GM18526 (cell line): ENCODE measurements around the gene EXD3.

Experiments
- POLR2A ChIP-seq: IDR thresholded peaks from 3 replicates; pipeline ENCODE4 v1.6.1; 2011; ENCODE audit not compliant: insufficient read length; ENCODE audit errors: extremely low read depth

EXD3 gene

DNA sequence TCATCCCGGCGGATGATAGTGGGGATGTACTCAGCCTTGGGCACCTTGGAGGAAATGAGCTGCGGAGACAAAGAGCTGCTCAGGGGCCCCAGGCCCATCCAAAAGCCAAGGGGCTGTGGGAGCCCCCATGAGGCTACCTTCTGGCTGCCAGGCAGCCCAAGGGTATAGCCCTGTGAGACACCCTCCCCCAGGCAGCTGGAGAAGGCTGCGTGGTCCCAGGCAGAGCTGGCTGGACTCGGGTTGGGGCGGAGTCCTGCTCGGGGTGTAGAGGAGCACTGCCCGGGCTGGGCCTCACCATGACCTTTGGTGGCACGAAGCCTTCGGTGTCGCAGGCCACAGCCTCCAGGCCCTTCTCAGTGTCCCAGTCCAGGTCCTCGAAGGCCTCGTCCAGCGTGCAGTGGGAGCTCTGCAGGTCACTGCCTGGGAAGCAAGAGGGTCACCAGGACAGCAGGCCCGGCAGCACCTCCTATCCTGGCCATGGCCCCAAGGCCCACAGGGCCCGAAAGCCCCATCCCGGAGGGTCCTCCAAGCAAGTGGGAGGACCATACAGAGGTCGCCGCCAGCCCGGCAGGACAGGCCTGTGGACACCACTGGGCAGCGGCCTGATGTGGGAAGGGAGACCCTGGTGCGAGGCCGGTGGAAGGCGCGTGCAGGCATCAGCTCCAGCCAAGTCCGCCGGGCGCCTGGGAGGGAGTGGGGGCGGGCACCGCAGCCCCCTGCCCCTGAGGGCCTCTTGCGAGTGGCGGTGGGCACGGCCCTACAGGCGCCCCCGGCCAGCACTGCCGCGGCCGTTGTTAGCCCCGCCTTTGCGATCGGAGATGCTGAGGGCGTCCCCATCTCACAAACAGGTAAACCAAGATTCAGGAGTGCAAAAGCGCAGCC, 30.0 kb upstream of the EXD3 start:
- no peak for TF ChIP-seq POLR2A

DNA sequence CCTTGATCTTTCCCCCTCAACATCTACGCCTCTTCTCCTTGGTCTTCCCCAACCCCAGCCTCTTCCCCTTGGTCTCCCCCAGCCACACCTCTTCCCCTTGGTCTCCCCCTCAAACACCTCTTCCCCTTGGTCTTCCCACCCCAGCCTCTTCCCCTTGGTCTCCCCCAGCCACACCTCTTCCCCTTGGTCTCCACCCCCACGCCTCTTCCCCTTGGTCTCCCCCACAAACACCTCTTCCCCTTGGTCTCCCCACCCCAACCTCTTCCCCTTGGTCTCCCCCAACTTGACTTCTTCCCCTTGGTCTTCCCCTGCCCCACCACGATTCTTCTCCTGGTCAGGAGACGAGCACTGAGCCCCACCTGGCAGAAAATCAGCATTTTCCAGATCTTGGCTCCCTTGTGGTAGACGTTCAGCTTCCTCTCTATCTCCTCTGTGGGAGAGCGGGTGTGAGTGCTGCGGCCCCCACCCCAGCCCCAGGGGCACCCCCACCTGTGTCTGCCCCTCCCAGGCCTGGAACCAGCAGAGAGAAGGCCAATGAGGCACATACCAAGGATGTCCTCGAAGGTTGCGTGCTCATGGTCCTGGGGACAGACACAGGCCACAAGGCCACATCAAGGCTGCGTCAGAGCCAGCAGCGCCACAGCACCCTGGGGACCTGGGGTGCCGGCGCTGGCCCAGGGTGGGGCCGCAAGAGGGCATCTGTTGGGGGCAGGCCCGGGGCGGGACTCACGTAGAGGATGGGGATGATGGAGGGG, 29.2 kb upstream of the EXD3 start:
- TF ChIP-seq POLR2A: no peak

DNA sequence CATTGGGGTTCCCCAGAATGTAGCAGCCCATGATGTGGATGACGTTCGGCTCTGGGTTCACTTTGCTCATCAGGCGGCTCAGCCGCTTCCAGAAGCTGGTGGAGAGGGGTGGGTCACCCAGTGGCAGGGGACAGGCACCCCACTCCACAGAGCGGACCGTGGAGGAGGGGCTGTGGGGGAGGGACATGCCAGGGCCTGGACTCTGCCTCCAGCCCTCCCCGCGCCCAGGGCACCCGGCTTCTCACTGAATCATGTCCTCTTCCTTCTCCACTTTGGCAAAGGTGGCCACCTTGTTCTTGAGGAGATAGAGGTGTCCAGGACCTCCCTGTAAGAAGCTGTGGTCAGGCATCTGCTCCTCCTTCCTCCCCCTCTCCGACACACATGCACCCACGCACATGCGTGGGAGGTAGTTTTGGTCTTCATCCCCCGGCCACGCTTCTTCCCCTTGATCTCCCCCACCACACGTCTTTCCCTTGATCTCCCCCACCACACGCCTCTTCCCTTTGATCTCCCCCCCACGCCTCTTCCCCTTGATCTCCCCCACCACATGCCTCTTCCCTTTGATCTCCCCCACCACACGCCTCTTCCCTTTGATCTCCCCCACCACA, 27.1 kb upstream of the EXD3 start:
- TF ChIP-seq POLR2A: no peak

DNA sequence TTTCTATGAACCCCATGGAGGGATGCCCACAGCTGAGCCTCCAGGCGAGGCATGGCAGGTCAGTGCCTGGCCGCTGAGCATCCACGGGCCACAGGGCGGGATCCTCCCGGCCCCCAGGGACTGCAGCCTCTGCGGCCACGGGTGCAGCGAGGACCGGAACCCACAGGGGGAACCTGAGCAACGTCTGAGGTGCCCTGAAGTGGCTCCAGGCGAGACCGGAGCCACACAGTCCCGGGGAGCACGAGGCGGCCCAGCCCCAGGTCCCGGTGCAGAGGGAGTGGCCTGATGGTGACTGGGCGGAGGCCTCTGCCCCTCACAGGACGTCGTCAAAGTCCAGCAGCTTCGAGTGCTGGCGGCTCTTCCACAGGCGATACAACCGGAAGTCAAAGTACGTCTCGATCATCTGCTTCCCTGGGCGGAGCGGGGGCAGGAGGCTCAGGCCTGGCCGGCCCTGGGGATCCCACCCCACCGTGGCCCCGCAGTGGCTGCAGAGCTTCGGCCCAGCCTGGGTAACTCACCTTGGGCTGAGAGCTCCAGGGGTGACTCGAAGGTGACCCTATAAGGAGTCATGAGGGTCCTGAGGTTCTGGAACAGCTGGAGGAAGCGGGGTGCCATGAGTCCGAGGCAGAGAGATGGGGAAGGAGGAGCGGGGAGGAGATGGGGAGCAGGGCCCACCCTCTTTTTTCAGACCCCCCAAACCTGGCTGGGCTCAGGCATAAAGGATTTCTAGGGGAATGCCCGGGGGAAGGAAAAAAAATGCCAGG, 26.3 kb upstream of the EXD3 start:
- TF ChIP-seq POLR2A: no peak

DNA sequence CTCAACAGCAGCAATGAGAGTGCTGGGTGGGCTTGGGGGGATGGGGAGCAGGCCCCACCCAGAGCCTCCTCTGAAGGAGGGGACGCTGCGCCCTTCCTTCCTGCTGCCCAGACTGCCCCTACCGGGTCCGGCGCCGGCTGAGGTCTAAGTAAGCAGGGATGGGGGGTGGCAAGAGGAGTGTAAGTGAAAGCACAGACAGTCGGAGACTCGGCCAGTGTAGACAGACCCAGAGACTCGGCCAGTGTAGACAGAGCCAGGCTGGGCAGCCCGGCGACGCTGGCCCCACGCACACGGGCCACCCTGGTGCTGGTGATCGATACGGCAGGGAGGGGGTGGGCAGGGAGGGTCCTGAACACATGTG, 25.6 kb upstream of the EXD3 start:
- no peak for TF ChIP-seq POLR2A

DNA sequence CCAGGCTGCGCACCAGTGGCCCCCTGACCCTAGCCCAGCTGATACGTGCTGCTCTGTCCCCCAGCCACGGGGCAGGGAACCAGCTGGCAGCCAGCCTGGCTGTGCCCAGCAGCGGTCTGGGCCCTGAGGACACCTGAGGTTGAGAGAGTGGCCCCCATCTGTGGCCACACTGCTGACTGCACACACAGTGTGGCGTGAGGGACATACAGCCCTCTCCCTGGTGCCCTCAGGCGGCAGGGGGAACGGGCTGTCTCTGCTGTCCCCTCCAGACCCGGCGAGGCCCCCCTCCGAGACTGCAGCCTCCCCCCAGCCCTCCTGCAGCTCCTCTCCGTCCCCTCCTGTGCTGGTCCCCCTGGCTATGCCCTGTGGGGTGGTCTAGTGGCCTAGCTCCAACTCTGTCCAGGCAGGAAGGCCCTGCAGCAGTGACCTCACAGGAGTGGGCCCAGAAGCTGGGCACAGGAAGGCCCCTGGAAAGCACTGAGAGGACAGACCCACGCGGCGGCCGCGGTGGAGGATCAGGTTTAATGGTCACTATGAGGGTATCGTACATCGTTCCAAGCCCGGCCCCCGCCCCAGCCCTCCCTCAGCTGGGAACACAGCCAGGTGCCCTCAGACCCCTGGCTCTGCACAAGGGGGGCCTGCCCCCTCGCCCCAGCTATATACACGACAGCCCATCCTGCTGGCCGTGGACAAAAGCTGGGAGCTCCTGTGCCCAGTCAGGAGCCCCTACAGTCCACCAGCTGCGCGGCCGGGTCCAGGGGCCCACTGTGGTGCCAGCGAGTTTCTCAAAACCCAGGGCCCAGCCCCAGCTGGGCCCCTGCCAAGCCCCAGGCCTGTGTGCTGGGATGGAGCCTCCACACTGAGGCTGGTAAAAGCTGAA, 25.0 kb upstream of the EXD3 start:
- no peak for TF ChIP-seq POLR2A

DNA sequence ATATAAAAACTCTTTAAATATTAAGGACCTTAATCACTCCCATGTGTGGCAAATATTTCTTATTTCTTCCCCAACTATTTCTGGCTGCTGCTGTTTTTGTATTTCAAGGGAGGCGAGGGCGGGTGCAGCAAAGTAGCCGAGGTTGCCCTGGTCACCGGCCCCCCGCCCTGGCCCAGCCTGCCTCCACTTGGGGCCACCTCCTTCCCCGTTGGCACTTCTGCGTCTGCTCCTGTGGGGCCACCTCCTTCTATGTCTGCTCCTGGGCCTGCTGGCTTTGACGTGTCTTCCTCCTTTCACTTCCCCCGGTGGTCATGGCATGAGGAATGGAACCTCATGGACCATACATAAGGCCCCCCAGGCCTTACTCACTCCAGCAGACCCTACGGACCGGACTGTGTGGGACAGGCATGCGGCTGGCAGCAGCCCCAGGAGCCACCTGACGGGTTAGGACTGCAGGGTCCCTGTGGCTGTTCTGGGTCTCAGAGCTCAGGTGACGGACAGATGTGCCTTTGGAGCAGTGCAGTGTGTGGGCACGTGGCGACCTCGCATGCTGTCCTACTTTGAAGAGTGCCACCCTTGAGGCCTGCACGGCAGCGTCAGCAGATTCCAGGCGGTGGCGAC, 24.0 kb upstream of the EXD3 start:
- no peak for TF ChIP-seq POLR2A

DNA sequence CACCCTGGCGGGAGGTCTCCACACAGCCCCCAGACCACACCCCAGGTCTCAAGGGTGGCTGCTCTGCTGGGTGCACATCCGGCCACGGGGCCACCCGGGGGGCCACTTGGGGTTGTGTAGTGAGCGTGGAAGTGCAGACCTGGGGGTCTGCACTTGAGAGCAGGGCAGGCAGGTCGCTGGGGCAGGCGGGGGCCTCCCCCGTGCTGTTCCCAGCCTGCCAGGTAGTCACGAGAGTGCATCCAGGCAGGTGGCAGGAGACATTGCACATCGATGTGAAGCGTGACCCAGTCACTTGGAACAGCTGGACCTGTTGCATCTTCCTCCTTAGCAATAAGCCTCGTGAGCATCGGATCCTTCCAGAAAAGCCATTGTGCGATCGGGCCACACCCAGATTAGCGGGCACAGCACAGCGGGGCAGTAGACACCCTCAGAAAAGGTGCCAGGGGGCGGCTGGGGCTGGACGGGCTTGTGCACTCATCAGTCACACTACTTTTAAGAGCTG, 23.0 kb upstream of the EXD3 start:
- TF ChIP-seq POLR2A: no peak

DNA sequence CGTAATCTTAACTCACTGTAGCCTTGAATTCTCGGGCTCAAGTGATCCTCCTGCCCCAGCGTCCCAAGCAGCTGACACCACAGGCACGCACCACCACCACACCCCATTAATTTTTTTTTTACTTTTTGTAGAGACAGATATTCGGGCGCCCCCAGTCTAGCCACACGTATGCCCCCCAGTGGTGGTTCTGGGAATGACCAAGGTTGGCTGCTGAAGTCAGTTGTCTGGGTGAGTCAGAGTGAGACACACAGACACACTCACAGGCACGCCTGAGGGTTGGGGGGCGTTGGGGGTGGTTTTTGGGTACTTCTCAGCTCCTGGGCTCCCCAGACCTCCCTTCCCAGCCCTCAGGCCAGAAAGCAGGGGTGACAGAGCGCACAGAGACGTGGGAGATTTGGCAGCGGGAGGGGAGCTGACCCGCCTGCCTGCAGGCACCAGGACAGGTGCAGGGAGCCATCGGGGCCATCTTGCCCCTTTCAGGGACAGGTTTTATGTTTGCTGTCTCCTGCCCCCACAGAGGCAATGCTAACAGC, 22.4 kb upstream of the EXD3 start:
- no peak for TF ChIP-seq POLR2A

DNA sequence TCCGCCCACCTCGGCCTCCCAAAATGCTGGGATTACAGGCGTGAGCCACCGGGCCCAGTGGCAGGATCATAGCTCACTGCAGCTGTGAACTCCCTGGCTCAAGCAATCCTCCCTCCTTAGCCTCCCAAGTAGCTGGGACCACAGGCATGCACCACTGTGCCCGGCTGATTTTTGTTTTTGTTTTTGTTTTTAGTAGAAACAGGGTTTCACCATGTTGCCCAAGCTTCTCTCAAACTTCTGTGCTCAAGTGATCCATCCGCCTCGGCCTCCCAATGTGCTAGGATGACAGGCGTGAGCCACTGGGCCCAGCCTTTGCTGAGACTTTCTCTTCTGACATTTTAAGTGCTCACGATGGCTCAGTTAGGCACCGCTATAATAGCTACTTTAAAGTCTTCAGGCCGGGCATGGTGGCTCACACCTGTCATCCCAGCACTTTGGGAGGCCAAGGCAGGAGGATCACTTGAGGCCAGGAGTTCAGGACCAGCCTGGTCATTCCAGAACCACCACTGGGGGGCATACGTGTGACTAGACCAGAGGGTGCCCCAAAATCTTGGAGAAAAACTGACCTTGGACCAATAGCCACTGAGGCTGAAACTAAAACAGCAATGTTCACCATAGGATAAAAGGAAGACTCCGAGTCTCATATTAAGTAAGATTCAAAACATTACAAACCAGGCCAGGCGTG, 21.3 kb upstream of the EXD3 start:
- TF ChIP-seq POLR2A: no peak

DNA sequence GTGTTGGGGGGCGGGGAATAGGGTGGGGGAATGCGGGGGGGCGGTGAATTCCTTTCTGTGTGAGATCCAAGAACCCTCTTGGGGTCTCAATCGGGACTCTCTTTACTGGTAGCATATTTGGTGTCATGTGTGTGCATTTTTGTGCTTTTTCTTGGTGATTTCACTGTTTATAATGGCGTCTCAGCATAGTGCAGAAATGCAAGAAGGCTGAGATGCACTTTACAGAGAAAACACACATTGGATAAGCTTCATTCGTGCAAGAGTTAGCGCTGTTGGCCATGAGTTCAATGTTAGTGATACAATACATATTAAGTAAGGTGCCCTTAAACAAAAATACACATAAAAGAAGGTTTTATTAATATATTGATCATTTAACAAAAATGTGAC, 19.0 kb upstream of the EXD3 start:
- TF ChIP-seq POLR2A: no peak

DNA sequence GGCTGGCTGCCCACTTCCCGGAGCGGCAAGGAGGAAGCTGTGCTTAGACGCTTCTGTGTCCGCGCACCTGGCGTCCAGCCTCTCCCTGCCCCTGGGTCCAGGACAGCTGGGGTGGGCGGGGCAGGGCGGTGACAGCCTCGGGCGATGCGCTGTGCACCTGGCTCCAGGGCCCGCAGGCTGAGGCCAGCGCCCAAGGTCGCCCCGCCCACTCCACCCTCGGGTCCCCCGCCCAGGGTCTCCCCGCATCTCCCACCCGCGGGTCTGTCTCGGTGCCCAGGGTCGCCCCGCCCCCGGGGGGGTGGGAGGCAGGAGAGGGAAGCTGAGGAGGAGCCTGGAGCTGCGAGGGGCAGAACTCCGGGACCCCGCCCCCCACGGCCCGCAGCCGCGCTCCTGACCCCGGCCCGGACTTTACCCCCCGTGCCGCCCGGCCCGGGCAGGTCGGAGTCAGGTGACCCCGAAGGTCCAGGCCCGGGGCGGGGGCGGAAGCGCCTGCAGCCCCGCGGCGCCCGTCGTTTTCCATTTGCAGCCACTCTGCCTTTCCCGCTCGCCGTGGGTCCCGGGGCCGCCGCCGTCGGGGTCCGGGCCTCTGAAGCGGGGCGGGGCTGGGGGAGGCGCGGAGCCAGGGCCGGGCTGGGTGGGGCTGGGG, 18.4 kb upstream of the EXD3 start, which contains the start of gene ENTPD8:
Gene ENTPD8, minus strand, starts transcription at position 69 of the 646 bp plus-strand sequence. CDS start 3,072 bp downstream, outside the sequence.
- no peak for TF ChIP-seq POLR2A
